Tibial nerve (tissue), 4 donors: ENCODE results near the gene BTBD2. TPM values are rescaled to one million over a fixed set of nuclear protein-coding genes. Genes with fewer than 3 reads are reported as not detected.

Source experiments
- DNase-seq, 2 donors: peaks; one replicate each; pipeline ENCODE4 v3.0.0-alpha.2; 2019; ENCODE audit warnings: low spot score in 2 of 2
- H3K27ac ChIP-seq, 4 donors: fragments of 200-600 bp; sonication (generic) in 3 of 4; one replicate each; pipeline ENCODE4 v1.5.1; 2017 to 2019; ENCODE audit warnings: mild to moderate bottlenecking in 1 of 4
- H3K27me3 ChIP-seq, 2 donors: fragments of 200-600 bp; sonication (generic) in 1 of 2; one replicate each; pipeline versions ENCODE4 v1.5.1 to v1.6.0; 2017 to 2019
- H3K36me3 ChIP-seq, 3 donors: fragments of 200-600 bp; sonication (generic); one replicate each; pipeline ENCODE4 v1.5.1; 2018 to 2019
- H3K4me1 ChIP-seq, 4 donors: fragments of 200-600 bp; sonication (generic) in 3 of 4; one replicate each; pipeline ENCODE4 v1.5.1; 2017 to 2019
- H3K4me3 ChIP-seq, 4 donors: fragments of 200-600 bp; sonication (generic) in 3 of 4; one replicate each; pipeline ENCODE4 v1.5.1; 2017 to 2019; ENCODE audit warnings: mild to moderate bottlenecking in 1 of 4, moderate library complexity in 1 of 4
- H3K9me3 ChIP-seq, 4 donors: fragments of 200-600 bp; sonication (generic) in 3 of 4; one replicate each; pipeline ENCODE4 v1.5.1; 2017 to 2019
- EP300 ChIP-seq, 2 donors: sonication (generic); formaldehyde crosslinking; IDR thresholded peaks; one replicate each; pipeline ENCODE4 v1.6.1; 2017; ENCODE audit warnings: antibody characterized with exemption in 2 of 2, mild to moderate bottlenecking in 1 of 2
- POLR2A ChIP-seq, 2 donors: fragments of 450-650 bp; IDR thresholded peaks; one replicate each; pipeline ENCODE4 v1.6.1; 2017; ENCODE audit warnings: antibody characterized with exemption in 2 of 2, mild to moderate bottlenecking in 2 of 2, moderate library complexity in 2 of 2
- WGBS, 2 donors: methylation state at CpG; one replicate each; pipeline ENCODE4 v1.1.5; 2018; 5-methylcytosine and 5-hydroxymethylcytosine counted together
- total RNA-seq, 4 donors: library from RNA; depleted of rRNA; stranded (reverse); fragments of >200 nt; gene quantifications; one replicate each; pipeline ENCODE4 v1.1.0, GENCODE V29; 2016
- TF ChIP-seq, protein P1 (sequence below), 5 experiments: fragments of 200-600 bp in 3 of 5; fragments of 450-650 bp in 2 of 5; sonication (generic) in 3 of 5; IDR thresholded peaks; one replicate each; pipeline ENCODE4 v1.5.1; 2016 to 2019; ENCODE audit warnings: antibody characterized with exemption in 5 of 5, mild to moderate bottlenecking in 3 of 5, moderate library complexity in 2 of 5

The BTBD2 gene
- total RNA-seq, 4 donors from 2014 or later: 54.0 to 94.5 (median 73.5) TPM

- H3K4me1 ChIP-seq: peaks cover 0 to 14% (median 0%) of the 10 kb centered on the region in 4 donors
- no peak overlapping the region for H3K4me3 ChIP-seq
- TF ChIP-seq POLR2A (IDR thresholded peaks at IDR 0.05) (no peak), EP300 (IDR thresholded peaks at IDR 0.05) (no peak)
- TF ChIP-seq, protein P1, sequence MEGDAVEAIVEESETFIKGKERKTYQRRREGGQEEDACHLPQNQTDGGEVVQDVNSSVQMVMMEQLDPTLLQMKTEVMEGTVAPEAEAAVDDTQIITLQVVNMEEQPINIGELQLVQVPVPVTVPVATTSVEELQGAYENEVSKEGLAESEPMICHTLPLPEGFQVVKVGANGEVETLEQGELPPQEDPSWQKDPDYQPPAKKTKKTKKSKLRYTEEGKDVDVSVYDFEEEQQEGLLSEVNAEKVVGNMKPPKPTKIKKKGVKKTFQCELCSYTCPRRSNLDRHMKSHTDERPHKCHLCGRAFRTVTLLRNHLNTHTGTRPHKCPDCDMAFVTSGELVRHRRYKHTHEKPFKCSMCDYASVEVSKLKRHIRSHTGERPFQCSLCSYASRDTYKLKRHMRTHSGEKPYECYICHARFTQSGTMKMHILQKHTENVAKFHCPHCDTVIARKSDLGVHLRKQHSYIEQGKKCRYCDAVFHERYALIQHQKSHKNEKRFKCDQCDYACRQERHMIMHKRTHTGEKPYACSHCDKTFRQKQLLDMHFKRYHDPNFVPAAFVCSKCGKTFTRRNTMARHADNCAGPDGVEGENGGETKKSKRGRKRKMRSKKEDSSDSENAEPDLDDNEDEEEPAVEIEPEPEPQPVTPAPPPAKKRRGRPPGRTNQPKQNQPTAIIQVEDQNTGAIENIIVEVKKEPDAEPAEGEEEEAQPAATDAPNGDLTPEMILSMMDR (IDR thresholded peaks at IDR 0.05): no peak
- 85% methylated on average over 37 to 38 of the region's 42 CpGs for WGBS, 2 donors
- H3K9me3 ChIP-seq: no peaks in the 10 kb centered on the region
- DNase-seq: no peak
- peaks cover 0 to 34% (median 0%) of the 10 kb centered on the region in 3 donors for H3K36me3 ChIP-seq
- no peak overlapping the region for H3K27ac ChIP-seq
- no peaks in the 10 kb centered on the region for H3K27me3 ChIP-seq
Observed at GRCh38 chr19:1961000-1961883, 54.3 kb downstream of the BTBD2 start.

DNA sequence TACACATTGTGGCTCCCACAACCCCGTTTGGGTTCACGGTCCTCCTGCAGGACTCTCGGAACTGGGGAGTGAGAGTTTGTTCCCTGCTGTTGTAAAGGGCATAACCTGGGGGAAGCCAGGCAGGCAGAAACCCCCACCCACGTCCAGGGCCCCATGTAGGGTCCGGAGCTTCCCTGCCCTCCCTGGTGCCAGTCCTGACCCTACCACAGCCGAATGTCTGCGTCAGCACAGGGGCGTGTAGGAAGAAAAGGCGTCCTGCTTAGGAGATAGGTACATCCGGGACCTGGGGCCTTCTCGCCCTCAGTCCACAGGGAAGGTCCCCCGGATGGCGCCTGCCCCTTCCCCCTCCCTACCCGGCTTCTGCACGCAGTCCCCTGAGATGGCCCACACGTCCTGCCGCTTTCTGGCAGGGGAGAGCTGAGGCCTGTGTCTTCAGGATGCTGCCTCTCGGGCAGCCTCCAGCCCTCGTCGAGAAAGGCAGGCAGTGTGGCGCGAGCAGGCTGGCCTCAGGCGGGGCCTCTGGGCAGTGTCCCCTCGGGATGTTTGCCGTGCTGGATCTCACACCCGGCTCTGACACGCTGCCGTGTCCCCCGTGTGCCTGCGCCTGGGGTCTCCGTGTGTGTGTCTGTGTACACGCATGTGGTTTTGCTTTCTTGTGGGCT lies 55.5 kb downstream of the BTBD2 start:
- H3K27me3 ChIP-seq: no peaks in the 10 kb centered on the region
- whole genome bisulfite sequencing, 2 donors: 89 to 91% methylated on average over 27 to 28 of the region's 32 CpGs
- peaks cover 0 to 34% (median 0%) of the 10 kb centered on the region in 3 donors for H3K36me3 ChIP-seq
- DNase-seq: no peak
- no peaks in the 10 kb centered on the region for H3K9me3 ChIP-seq
- H3K4me3 ChIP-seq: no peak overlapping the region
- H3K27ac ChIP-seq: no peak overlapping the region
- no peak for TF ChIP-seq EP300 (IDR thresholded peaks at IDR 0.05)
- TF ChIP-seq, protein P1 (IDR thresholded peaks at IDR 0.05): no peak
- TF ChIP-seq POLR2A (IDR thresholded peaks at IDR 0.05): no peak
- peaks cover 0 to 26% (median 3%) of the 10 kb centered on the region in 4 donors for H3K4me1 ChIP-seq

DNA sequence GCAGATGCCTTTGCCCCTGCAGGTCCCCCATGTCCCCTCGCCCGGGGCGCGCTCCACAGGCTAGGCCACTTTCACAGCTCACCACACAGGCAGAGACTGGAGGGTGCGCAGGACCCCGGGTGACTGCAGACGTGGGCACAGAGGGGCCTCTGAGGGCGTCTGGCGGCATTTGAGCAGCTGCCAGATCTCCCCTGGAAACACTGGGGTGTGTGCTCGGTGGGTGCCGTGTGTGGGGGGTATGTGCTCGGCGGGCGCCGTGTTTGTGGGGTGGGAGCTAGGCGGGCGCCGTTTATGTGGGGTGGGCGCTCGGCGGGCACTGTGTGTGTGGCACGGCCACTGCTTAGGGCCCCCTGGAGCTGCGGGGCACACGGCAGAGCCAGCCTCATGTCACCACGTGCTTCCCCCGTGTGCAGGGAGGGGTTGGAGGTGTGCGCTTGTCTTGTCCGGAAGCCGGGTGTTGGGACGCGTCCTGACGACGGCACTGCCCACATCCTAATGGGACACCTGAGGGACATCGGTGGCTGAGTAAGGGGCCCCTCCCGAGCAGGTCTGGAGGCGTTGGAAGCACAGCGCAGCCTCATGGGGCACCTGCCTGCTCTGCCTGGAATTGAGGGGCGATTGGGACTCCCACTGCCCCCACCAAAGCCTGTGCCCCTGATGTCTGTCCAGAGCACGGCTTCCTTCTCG lies 57.8 kb downstream of the BTBD2 start:
- H3K27ac ChIP-seq: peak overlapping the region in 1 of 4 donors; percentile 45
- no peaks in the 10 kb centered on the region for H3K9me3 ChIP-seq
- no peak for TF ChIP-seq EP300 (IDR thresholded peaks at IDR 0.05)
- H3K36me3 ChIP-seq: peaks cover 0 to 42% (median 0%) of the 10 kb centered on the region in 3 donors
- H3K4me1 ChIP-seq: peaks cover 0 to 37% (median 3%) of the 10 kb centered on the region in 4 donors
- no peak overlapping the region for H3K4me3 ChIP-seq
- DNase-seq: no peak
- H3K27me3 ChIP-seq: no peaks in the 10 kb centered on the region
- WGBS, 2 donors: 49 to 80% methylated on average over 14 to 40 of the region's 40 CpGs

DNA sequence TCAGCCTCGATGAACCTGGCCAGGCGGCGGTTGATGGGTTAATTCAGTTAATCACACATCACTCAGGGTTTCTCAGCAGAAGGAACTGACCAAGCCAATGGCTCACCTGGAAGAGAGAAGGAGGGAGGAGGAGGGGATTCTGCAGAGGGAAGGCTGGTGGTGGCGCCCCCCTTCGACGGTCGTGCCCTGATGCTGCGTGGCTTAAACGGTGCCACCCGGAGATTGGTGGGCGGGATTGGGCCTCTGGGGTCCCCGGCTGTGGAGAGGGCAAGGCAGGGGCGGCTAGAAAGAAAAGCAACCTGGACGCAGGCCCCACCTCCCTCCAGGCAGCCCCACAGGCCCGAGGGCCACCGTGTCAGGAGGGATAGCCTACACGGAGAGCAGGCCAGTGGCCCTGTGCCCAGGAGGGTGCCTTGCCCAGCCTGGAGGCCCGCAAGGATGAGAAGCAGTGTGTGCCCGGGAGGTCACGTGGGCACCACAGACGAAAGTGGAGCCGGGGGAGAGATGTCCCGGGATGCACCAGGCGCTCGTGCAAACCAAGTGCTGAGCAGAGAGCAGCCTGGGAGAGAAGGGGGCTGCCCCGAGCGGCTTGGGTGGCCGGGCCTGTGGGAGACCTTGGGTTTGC lies 58.5 kb downstream of the BTBD2 start:
- H3K27me3 ChIP-seq: no peaks in the 10 kb centered on the region
- H3K27ac ChIP-seq: peak overlapping the region in 1 of 4 donors; percentile 45
- no peaks in the 10 kb centered on the region for H3K9me3 ChIP-seq
- TF ChIP-seq EP300 (IDR thresholded peaks at IDR 0.05) (no peak), POLR2A (IDR thresholded peaks at IDR 0.05) (no peak)
- TF ChIP-seq, protein P1 (IDR thresholded peaks at IDR 0.05): no peak
- peaks cover 0 to 39% (median 3%) of the 10 kb centered on the region in 4 donors for H3K4me1 ChIP-seq
- no peak overlapping the region for H3K4me3 ChIP-seq
- H3K36me3 ChIP-seq: peaks cover 0 to 42% (median 3%) of the 10 kb centered on the region in 3 donors
- WGBS, 2 donors: 56 to 67% methylated on average over 23 to 28 of the region's 28 CpGs
- no peak for DNase-seq

DNA sequence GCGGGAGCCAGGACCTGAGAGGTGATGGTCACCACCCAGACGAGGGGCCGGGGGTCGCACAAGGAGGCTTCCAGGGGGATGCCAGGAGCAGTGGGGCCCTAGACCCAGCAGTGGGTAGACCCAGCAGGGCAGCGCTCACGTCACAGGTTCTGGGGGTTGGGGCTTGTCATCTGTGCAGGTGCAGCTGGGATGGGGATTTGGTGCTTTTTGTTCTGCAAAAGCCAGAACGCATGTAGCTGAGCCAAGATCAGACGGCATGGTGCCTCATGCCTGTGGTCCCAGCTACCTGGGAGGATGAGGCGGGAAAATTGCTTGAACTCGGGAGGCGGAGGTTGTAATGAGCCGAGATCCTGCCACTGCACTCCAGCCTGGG lies 59.4 kb downstream of the BTBD2 start:
- no peak overlapping the region for H3K4me3 ChIP-seq
- DNase-seq: no peak
- peaks cover 0 to 40% (median 4%) of the 10 kb centered on the region in 3 donors for H3K36me3 ChIP-seq
- H3K9me3 ChIP-seq: no peaks in the 10 kb centered on the region
- 88 to 92% methylated on average over 8 of the region's 12 CpGs for WGBS, 2 donors
- H3K4me1 ChIP-seq: peaks cover 0 to 39% (median 3%) of the 10 kb centered on the region in 4 donors
- H3K27ac ChIP-seq: no peak overlapping the region
- H3K27me3 ChIP-seq: no peaks in the 10 kb centered on the region
- TF ChIP-seq POLR2A (IDR thresholded peaks at IDR 0.05): no peak
- no peak for TF ChIP-seq EP300 (IDR thresholded peaks at IDR 0.05)
- TF ChIP-seq, protein P1 (IDR thresholded peaks at IDR 0.05): no peak
